GM21381 (cell line): Measurements from ENCODE around the gene TXNL4A.

Experiments
- ATAC-seq: cut with Tn5 transposase; IDR thresholded peaks from one replicate; pipeline ENCODE4 v1.9.1; 2021; ENCODE audit warnings: mild to moderate bottlenecking, moderate library complexity; ENCODE audit not compliant: unreplicated experiment

TXNL4A gene

DNA sequence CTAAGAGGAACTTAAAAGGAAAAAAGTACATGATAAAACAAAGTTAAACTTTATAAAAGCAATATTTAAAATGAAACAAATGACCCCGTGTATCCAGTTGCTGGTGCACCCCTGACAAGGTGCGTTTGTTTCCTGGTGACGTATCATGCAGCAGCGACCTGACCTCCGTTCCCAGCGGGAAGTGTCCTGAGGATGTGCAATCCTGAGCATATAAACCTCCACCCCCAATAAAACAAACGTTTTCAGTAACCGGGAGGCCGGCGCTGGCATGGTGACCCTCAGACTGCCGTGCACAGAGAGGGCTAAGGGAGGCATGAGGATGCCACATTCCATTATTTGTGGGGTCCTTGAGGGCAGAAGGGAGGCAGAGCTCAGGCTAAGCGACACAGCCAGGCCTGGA lies 51.7 kb downstream of the TXNL4A start:
- no peak for ATAC-seq

DNA sequence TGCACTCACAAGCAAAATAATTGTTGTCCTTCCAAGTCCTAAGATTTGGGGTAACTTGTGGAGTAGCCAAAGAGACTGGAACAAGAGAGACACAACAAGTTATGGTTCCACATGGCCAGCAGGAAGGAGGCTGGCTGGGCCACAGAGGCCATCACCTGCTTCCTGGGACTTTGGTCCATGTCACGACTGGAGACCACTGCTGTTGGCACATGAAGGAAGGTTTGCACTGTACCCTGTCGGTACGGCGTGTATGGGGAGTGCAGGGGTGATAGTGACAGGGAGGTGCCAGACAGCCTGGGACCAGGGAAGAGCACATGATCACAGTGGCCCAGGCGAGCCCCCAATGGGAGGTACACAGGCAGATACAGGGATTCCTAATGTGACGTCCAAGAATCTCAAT lies 52.4 kb downstream of the TXNL4A start:
- ATAC-seq: no peak

DNA sequence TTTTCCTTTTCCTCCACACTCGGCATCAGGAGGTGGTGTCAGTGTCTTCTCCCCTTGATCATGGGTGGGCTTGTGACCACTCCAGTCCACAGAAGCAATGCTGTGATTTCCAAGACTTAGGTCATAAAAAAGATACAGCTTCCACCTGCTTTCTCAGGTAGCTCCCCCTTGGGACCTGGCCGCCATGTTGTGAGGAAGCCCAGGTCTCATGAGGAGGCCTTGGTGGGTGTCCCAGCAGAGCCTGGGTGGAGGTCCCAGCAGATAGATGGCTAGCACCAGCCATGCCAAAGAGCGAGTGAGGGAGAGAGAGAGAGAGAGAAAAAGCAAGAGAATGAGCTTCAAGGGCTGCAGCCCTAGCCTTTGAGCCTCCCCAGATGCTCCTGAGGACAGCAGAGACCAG lies 52.9 kb downstream of the TXNL4A start:
- no peak for ATAC-seq

DNA sequence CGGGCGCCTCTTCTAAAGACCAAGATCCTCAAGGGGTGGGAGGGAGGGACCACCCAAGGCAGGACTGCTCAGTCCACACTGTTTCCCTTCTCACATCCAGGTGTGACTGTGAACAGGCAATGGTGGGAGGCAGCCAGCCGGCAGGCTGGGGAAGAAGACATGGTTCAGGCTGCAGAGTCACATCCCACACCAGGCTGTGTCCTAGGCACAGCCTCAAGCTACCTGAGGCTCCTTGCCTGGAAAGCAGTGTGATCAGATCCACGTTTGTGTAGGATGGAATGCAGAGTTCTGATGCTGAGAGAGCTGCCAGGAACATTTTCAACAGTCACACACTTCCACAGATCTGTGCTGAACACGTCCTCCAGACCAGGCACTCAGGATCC lies 53.3 kb downstream of the TXNL4A start:
- ATAC-seq: no peak

DNA sequence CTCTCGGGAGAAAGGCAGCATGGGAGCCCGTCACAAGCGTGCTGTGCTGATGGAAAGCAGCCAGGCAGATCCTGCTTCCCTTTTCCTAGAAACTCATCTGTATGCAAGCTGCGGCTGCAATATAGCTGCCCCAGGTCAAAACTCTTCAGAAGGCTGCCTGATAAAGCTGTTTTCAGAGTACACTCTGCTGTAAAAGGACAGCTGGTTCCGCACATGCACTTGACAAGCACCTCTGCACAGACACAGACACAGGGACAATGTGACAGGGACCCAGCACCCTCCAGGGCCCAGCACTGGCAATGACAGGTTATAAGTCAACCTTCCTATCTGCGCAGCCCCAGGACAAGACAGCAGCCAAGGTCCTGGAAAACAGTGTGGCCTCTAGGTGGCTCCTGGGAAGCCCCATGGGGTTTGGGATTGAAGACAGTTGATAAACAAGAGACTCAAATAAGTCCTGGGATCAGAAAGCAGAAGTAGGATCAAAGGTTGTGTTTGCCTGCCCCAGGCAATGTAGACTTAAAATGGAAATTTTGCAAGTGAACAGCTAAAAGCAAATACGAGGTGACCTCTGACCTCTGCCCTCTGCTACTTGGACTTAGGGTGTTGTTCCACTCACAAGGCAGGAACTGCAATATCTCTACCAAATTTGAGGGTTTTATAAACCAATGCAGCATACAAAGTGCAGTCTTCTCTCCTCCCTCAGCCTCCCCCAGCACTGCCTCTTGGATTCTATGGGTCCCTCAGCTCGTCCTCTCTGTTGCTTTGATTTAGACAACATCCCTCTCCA lies 53.9 kb downstream of the TXNL4A start:
- no peak for ATAC-seq

DNA sequence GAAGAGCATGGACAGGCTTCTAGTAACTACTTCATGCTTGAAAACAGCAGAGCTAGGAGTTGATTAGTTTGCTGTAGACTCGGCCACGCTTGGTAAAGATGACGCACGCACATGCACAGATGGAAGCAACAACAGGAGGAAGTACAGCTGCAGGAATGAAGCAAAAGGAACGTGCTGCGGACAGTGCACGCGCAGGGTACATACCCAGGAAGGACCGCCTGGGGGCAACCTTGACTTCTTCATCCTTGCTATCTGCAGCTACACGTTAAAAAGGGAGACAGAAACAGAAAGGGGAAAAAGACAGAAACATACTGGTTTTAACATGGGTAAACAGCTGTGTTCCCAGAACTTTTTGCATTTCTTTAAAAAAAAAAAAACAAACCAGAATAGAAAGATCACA lies 54.6 kb downstream of the TXNL4A start:
- no peak for ATAC-seq

DNA sequence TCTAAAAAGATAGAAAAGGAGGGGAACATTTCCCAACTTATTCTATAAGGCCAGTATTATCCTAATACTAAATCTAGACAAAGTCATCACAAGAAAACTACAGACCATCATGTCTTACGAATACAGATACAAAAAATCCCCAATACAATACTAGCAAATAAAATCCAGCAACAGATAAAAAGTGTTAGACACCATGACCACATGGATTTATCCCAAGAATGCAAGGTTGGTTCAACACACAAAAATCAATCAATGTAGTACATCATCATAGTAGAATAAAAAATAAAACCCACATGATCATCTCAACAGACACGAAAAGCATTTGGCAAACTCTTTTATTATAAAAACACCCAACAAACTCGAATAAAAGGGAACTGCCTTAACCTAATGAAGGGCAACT lies 55.5 kb downstream of the TXNL4A start:
- no peak for ATAC-seq

DNA sequence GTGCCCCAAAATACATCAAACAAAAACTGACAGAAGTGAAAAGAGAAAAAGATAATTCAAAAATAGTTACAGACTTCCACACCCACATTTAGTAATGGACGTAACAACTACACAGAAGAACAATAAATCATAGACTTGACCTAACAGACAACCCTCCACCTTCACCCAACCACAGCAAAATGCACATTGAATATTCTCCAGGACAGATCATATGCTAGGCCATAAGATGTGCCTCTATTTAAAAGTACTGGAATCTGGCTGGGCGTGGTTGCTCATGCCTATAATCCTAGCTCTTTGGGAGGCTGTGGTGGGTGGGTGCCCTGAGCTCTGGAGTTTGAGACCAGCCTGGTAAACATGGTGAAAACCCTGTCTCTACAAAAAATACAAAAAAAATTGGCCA lies 56.9 kb downstream of the TXNL4A start:
- no peak for ATAC-seq

DNA sequence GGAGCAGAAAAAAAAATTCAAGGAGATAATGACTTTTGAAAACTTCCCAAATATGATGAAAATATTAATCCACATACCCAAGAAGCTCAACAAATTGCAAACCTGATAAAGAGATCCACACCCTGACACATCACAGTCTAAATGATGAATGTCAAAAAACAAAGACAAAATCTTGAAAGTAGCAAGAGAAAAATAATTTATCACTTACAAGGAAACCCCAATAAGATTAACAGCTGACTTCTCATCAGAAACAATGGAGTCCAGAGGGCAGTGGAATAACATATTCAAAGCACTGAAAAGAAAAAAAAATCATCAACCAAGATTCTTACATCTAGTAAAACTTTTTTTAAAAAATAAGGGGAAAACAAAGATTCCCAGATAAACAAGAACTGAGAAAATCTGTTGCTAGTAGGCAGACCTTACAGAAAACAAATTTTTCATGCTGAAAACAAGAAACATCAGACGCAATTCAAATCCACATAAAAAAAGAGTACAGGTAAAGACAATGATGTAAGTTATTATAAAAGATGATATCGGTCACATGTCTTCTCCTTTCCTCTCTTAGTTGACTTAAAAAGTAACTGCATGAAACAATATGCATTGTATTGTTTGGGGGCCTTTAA lies 58.2 kb downstream of the TXNL4A start:
- ATAC-seq: no peak

DNA sequence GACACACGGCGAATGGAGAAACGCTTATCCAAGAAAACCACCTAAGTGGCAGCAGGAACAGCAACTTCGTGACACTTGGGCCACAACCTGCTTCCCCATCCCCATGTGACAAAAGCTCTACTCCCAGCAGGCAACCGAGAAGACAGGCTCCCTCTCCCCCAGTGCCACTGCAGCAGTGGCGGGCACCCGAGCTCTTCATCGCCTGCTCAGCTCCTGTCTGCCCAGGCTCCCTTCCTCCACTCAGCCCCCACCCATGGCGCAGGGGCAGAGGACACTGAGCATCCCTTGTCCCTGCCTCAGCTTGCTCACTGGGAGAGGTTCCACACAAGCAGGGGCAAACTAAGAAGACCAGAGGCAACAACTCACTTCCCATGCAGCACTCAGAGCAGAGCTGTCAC lies 59.8 kb downstream of the TXNL4A start:
- no peak for ATAC-seq

DNA sequence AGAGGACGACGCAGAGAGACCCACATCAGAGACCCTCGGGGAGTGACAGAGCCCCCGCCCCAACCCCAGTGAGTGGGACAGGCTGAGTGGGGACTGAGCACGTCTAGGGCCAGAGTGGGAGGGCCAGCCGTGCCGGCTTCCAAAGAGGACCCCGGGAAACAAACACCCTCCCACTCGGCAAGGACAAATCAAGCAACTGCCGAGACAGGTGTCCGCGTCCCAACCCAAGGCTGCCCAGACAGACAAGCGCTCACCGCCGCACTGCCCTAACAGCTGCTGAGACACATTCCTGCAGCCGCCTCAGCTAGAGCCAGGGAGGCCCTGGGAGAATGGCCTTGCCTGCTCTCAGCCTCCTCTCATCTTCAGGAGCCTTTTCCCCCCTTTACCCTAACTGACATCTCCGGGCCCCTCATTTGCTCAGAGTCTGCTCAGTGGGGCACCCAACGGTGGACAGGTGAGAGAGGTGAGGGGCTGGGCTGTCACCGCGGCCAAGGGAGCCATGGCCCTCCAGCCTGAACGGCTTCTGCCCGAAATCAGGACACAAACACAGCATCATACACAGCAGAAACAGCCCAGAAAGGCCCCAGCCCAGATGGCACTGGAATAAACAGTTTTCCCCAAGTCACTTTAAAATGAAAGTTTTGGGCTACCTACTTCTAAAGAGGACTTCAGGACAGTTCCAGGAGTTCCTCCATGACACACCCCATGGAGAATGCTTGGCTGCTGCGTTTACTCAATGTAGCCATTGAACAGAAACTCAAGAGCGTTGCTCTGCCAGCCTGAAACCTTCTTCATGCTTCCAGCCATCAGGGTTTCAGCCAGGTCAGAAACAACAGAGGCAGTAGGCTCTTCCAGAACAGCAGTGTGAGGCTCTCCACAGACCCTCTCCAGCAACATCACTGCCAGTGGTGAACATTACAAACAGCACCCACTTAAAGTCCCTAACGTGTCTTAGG lies 60.5 kb downstream of the TXNL4A start:
- ATAC-seq: no peak

DNA sequence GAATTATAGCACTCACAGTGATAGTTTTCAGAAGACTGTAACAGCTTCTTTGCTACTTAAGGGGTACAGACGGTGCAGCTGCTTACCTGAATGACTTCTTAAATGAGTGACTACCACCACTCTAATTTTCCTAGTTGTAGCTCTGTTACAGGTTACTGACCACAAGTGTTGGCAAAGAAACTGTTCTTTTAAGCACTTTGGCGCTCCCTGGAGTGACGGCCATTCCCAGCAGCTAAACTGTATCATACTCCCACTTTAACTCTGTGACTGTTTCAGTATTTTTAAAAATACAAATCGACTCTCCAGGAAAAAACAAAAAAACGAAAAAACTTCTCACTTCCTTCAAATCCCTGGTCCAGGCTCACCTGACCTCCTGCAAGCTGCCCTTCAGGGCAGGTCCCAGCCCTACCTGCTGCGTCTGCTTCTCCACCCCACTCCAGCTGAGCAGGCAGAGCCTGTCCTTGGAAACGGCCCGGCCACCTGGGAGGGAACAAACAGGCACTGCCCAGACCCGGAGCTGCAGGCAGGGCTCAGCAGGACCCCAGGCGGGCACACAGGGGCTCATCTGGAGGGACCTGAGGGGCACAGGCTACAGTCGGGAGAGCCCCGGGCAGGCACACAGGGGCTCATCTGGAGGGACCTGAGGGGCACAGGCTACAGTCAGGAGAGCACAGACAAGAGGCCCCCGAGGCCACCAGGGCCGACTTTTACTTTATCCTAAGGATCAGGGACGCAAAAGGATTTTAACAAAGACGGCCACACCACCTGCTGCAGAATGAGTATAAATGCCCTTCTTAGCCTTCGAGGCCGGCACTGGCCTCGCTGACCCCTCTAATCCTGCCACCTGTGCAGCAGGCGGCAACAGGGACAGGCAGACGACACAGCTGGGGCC lies 61.4 kb downstream of the TXNL4A start:
- ATAC-seq: no peak

DNA sequence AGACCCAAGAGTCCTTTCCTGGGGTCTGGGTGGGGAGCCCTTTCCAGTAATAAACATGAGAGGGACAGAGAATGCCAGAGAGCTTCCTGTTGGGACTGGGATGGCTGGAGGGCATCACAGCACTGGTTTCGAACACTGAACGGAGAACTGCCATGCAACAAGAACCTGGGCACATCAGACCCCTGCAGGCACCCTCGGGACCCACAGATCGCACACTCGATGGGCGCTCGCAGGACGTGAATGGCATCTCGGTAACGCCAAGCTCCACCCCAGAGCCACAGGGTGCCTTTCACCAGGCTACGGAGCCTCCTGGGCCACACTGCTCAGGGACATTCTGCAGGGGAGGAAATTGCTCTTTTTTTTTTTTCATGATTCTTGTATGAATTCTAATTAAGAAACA lies 62.1 kb downstream of the TXNL4A start:
- no peak for ATAC-seq

DNA sequence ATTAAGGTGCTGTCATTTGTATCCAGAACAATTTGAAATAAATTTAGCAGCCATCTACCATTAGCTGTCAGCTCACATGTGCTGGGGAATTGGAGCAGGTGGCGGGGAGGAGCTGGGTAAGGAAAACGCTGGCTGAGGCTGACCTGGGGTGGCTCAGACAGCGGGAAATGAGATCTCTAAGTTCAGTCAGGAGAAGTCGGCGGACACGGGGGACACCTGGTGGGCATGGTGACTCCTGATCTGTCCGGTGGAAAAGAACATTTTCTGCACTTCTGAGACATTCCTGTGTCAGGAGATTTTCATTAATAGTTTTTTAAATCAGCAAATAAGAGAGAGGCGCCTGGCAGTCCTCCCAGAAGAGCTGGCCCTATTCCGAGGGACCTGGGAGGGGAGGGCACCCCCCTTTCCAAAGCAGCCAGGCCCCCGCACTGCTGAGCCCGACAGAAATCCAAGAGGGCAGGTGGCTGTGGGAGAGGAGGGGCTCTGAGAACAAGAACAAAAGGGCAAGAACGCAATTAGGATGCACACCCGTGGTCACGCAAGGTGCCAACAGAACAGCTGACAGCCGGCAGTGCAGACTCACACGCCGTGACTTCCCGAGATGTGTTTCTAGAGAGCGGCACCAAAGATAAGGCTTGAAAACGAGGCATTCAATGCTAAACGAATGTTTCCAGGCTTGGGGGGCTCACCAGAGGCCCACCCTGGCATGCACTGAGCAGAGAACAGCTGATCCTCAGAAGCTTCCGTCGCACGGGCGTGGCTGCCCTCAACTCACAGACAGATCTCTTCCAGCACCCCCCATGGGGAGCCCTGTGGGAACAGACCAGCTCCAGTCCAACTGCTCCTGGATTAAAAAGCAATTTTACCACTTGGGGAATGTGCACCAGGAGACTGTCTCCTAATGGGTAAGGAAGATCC lies 63.3 kb downstream of the TXNL4A start:
- ATAC-seq: no peak

DNA sequence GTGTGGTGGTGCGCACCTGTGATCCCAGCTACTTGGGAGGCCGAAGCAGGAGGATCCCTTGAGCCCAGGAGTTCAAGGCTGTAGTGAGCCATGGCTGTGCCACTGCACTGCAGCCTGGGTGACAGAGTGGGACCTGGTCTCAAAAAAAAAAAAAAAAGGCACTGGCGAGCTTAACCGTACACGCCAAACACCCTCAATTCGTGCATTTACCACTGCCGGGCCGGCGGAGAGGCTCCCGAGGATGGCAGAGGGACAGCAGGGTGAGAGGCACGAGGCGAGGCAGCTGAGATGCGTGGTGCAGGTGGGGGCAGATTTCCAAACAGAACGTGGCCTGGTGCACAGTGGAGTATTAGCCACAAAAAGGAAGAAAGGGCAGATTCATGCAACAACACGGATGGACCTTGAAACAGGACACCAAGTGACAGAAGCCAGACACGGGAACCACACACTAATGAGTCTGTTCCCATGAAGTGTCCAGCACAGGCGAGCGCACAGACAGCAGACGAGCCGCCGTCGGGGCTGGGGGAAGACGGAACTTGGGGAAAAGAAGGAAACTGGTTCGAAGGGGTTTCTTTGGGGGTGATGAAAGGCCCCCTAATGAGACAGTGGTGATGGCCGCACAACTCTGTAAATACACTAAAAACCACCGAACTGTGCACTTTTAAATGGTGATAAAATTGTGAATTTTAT lies 64.3 kb downstream of the TXNL4A start:
- ATAC-seq: no peak

DNA sequence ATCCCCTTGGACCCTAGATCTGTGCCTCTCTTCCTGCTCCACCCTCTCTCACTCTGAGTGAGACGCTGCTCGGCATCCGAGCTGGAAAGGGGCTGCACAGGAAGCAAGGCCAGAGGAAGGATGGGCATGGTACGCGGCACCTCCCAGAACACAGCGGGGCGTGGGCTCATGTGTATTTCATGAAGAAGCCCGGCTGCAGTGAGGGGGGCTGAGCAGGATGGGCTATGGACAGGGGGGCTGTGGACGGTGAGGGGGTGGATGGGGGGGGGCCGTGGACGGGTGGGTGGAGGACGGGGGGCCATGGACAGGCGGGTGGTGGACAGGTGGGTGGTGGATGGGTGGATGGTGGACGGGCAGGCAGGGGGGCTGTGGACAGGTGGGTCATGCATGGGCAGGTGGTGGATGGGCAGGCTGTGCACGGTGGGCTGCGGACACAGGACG lies 65.4 kb downstream of the TXNL4A start:
- no peak for ATAC-seq

DNA sequence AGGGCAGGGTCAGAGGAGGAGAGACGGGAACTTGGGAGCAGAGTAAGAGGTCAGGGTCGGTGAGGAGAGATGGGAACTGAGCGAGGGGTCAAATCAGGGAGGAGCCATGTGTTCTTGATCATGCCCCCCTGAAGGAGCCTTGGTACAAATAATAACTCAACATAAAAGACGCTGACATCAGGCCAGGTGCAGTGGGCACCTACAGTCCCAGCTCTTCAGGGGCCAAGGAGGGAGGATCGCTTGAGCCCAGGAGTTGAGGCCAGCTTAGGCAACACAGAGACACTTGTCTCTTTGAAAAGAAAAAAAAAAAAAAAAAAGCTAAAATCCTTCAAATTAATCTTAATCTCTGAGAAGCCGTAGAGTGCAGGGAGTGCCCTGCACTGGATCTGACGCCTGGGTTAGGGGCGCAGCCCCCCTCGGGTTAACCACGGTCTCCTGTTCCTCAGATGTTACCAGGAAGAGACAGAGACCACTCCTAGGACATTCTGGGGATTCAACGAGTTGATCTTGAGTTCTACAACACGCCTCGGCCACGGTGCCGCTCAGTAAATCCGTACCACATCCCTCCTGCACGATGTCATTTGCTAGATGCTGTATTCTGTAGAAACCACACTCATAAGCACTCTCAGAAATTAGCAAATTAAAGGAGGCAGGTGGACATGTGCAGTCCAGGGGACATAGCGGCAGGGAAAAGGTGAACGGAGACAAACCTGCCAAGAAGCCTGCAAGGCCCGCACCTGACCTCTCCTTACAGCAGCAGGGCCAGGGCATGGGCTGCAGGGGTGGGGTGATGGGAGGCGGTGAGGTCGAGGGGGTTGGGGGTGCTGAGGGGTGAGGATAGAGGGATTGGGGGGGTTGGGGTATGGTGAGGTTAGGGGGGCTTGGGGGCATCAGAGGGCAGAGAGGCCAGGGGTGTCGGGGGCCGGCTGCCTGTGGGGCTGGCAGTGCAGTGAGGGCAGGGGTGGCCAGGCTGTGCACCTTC lies 66.1 kb downstream of the TXNL4A start:
- no peak for ATAC-seq
